MCF 10A (cell line): Measurements from ENCODE around the gene FOXP1. TPM values are rescaled to one million over a fixed set of nuclear protein-coding genes. Genes with fewer than 3 reads are reported as not detected.

Experiments
- BruUV-seq: library from RNA; stranded (reverse); fragments of 400-500 nt; replicated peaks from 2 replicates; lab custom pipeline; 2021; lab: Mats Ljungman, UMichigan
- CTCF ChIA-PET: fragments of 300-600 bp; sonication (Branson Sonifier 250); formaldehyde crosslinking; extraction: SDS; loops from one replicate; lab custom pipeline; 2021; ENCODE audit warnings: antibody characterized with exemption, inconsistent platforms; lab: Yijun Ruan, JAX
- POLR2A ChIA-PET: fragments of 300-600, 350-650 bp; sonication (Branson Sonifier 250); formaldehyde crosslinking; extraction: SDS; loops from one replicate; lab custom pipeline; 2020; ENCODE audit warnings: antibody characterized with exemption, inconsistent platforms; lab: Yijun Ruan, JAX
- DNase-seq: peaks from one replicate; pipeline ENCODE4 v3.0.0-alpha.2; 2018; ENCODE audit not compliant: unreplicated experiment
- H3K27ac Mint-ChIP-seq: one replicate; pipeline ENCODE4 v1.8.0; 2022; ENCODE audit warnings: mild to moderate bottlenecking, low read depth, mixed read lengths; ENCODE audit not compliant: unreplicated experiment
- H3K27me3 Mint-ChIP-seq: one replicate; pipeline ENCODE4 v1.8.0; 2022; ENCODE audit warnings: mixed read lengths; ENCODE audit not compliant: insufficient read depth, unreplicated experiment
- H3K36me3 Mint-ChIP-seq: one replicate; pipeline ENCODE4 v1.8.0; 2022; ENCODE audit warnings: mild to moderate bottlenecking, moderate library complexity, mixed read lengths; ENCODE audit not compliant: insufficient read depth, unreplicated experiment
- H3K4me1 Mint-ChIP-seq: one replicate; pipeline ENCODE4 v1.8.0; 2022; ENCODE audit warnings: mixed read lengths; ENCODE audit not compliant: insufficient read depth, unreplicated experiment
- H3K4me3 Mint-ChIP-seq: one replicate; pipeline ENCODE4 v1.8.0; 2022; ENCODE audit warnings: mild to moderate bottlenecking, moderate library complexity, mixed read lengths; ENCODE audit not compliant: unreplicated experiment
- H3K9me3 Mint-ChIP-seq: one replicate; pipeline ENCODE4 v1.8.0; 2022; ENCODE audit warnings: mixed read lengths; ENCODE audit not compliant: unreplicated experiment
- intact Hi-C: fragments of 100-400 bp; cut with micrococcal nuclease; formaldehyde crosslinking; loops from 2 replicates; pipeline ENCODE4 v1.14.1; 2022
- total RNA-seq: library from RNA; stranded (reverse); gene quantifications from 2 replicates; pipeline ENCODE4 v1.2.3, GENCODE V29; 2022
- TF ChIP-seq, protein P1 (sequence below): fragments of 200-600 bp; IDR thresholded peaks from one replicate; pipeline ENCODE4 v1.8.0; 2022; ENCODE audit warnings: antibody characterized with exemption, mild to moderate bottlenecking; ENCODE audit not compliant: unreplicated experiment

The FOXP1 gene
- total RNA-seq, 1 experiment from 2014 or later = 49.0 TPM

DNA sequence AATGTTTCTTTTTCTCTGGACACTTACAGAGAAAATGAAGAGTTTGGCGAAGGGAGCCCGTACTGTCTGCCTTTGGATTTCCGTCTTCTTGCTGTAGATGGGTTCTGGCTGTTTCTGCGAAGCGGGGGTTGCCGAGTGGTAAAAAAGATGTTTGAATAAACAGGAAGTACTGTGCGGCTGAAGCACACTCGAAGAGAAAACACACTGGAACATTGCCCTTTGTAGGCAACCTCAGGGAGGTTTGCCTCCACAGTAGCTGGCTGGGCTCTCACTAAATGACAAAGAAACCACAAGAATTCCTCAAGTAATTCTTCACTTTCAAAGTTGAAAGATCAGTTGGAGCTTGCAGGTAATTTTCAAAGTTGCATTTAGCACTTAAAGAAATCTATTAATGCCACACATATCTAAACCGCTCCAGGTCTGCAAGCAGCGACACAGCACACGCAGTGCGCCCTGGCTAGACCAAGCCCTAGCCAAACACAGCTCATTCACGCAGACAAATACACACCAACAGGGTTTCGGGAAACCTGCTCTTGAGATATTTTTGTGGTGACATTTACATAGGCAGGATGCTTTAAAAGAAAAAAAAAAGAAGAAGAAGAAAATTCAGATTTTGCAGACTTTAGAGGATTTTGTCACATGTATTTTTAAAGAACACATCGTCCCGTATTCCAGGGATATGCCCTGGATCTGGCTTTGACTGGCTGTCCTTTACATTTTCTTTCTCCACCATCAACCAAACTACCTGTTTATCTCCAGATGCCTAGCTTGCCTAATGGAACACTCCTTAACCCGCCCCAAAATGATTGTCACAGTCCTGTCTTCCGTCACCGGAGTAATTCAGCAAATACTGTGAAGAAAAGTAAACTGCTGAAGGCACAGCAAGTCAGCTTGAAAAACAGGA is 452.8 kb downstream of the FOXP1 start:
- CTCF ChIA-PET = interaction anchor here (0.6 to 1.8 kb wide), 2 partner anchors 12 to 541 kb away, joined by 3 to 6 read pairs; no protein-coding TSS in a partner anchor
- no peaks in the 10 kb centered on the region for H3K9me3 Mint-ChIP-seq
- POLR2A ChIA-PET = interaction anchor here (0.6 to 2.8 kb wide), 6 partner anchors 9 to 454 kb away, joined by 3 to 8 read pairs (median 4); no protein-coding TSS in a partner anchor
- H3K27ac Mint-ChIP-seq = peak overlapping the region; percentile 90
- H3K36me3 Mint-ChIP-seq = no peaks in the 10 kb centered on the region
- intact Hi-C loops = loop anchor here (1.0 kb wide), 1 partner anchor 19 kb away; no protein-coding TSS in a partner anchor
- BruUV-seq = no TSS peak
- peak; percentile 47 for DNase-seq
- H3K27me3 Mint-ChIP-seq = no peaks in the 10 kb centered on the region
- H3K4me1 Mint-ChIP-seq = peaks cover 23% of the 10 kb centered on the region
- peak overlapping the region; percentile 78 for H3K4me3 Mint-ChIP-seq
- TF ChIP-seq, protein P1, sequence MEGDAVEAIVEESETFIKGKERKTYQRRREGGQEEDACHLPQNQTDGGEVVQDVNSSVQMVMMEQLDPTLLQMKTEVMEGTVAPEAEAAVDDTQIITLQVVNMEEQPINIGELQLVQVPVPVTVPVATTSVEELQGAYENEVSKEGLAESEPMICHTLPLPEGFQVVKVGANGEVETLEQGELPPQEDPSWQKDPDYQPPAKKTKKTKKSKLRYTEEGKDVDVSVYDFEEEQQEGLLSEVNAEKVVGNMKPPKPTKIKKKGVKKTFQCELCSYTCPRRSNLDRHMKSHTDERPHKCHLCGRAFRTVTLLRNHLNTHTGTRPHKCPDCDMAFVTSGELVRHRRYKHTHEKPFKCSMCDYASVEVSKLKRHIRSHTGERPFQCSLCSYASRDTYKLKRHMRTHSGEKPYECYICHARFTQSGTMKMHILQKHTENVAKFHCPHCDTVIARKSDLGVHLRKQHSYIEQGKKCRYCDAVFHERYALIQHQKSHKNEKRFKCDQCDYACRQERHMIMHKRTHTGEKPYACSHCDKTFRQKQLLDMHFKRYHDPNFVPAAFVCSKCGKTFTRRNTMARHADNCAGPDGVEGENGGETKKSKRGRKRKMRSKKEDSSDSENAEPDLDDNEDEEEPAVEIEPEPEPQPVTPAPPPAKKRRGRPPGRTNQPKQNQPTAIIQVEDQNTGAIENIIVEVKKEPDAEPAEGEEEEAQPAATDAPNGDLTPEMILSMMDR = no peak

DNA sequence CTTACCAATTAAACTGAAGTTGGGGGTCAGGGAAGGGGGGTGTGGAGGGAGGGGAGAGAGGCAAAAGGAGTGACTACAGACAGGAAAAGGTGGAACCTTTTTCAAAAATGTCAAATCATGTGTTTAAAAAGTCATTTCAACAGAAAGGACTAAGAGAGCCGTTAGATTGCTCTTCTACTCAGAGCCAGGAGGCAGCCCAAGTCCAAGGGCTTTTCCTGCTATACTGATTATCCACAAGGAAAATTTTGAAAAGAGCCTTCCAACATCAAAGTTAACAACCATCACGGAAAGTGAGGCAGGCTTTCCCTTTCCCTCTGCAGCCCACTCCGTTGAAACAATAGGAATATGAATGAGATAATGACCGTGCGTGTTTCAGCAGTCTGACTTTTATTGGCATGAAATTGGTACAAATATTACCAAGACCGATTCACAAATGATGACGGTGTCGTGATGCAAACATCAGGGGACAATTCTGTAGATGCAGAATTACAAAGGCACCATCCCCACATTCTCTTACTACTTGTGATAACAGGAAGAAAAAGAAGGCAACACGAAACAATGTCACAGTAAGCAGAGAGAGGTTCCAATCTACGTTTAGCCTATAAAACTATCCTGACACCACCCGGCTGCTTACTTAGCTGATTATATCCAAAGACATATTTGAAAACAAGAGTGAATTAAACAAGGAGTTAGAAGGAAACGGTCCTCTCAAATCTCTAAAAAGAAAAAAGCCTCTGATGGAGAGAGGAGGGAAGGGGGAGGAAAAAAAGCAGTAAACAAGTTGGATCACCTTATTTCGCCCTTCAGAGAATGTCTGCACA is 453.7 kb downstream of the FOXP1 start:
- Mint-ChIP-seq H3K27ac (peak overlapping the region; percentile 90), H3K36me3 (no peaks in the 10 kb centered on the region), H3K4me3 (peak overlapping the region; percentile 78), H3K27me3 (no peaks in the 10 kb centered on the region), H3K9me3 (no peaks in the 10 kb centered on the region), H3K4me1 (peaks cover 23% of the 10 kb centered on the region)
- no peak for DNase-seq
- TF ChIP-seq, protein P1 = no peak
- ChIA-PET CTCF (interaction anchor here (0.6 to 1.1 kb wide), 2 partner anchors 9 to 11 kb away, joined by 3 to 5 read pairs; no protein-coding TSS in a partner anchor), POLR2A (interaction anchor here (1.2 to 2.8 kb wide), 5 partner anchors 12 to 455 kb away, joined by 3 to 8 read pairs (median 4); no protein-coding TSS in a partner anchor)
- TSS peak; percentile 48 for BruUV-seq
- intact Hi-C loops = loop anchor here (1.0 kb wide), 1 partner anchor 19 kb away; no protein-coding TSS in a partner anchor

DNA sequence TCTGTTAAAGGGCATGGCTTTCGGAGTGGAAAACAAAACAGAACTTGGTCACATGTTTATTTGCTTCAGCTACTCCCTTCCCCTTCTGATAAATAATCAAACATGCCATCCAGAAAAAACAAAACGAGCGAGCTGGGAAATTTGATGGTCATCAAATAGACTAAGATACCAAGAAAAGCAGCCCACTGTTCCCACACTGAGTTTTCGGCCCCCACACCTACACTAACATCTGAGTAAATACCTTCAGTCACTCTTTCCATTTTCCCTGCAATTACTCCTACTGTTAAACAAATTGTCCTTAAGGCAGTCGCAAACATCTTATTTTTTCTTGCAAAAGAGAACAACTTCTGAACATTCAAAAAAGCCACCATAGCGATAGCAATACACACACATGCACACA is 454.6 kb downstream of the FOXP1 start:
- H3K27ac Mint-ChIP-seq = peak overlapping the region; percentile 90
- intact Hi-C loops = no loop called here
- peak overlapping the region; percentile 7 for H3K4me3 Mint-ChIP-seq
- BruUV-seq = no TSS peak
- H3K4me1 Mint-ChIP-seq = peaks cover 23% of the 10 kb centered on the region
- no peaks in the 10 kb centered on the region for H3K9me3 Mint-ChIP-seq
- ChIA-PET CTCF (interaction anchor here (1.1 kb wide), 1 partner anchor 12 kb away, joined by 3 read pairs; no protein-coding TSS in a partner anchor), POLR2A (interaction anchor here (1.2 to 1.4 kb wide), 2 partner anchors 11 to 52 kb away, joined by 3 to 4 read pairs; no protein-coding TSS in a partner anchor)
- H3K36me3 Mint-ChIP-seq = no peaks in the 10 kb centered on the region
- no peak for DNase-seq
- H3K27me3 Mint-ChIP-seq = no peaks in the 10 kb centered on the region
- TF ChIP-seq, protein P1 = no peak
